NCI-H128 (cell line): Measurements from ENCODE around the gene RNF168.
"Not testable (repeated sequence)": the region's sequence is repeated elsewhere in the genome, so short reads cannot be mapped to it uniquely, and the experiment has no call there.

Experiments used
- DNase-seq: peaks from one replicate; lab custom pipeline; 2025; ENCODE audit not compliant: unreplicated experiment; lab: John Stamatoyannopoulos, UW

The RNF168 gene

GRCh38 chr3:196470182-196470581, 33.4 kb downstream of the RNF168 start:
- not testable (repeated sequence) for DNase-seq

DNA sequence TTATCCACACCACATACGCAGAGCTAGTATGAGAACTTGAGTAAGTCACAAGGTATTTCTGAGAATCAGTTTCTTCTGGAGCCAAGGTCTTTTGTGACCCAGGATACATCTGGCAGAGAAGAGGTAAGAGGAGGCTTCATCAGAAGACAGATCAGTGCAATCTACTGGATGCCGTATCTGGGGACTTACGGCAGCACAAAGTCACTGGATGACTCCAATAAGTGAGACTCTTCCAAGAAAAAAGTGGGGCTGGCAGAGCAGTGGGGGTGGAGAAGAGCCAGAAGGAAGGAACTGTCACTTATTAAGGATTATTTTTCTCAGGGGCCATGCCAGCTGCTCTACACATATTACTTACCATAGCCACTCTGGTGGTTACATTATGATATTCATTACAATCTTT, 39.8 kb downstream of the RNF168 start:
- DNase-seq, result no peak

GRCh38 chr3:196463478-196463756, 40.2 kb downstream of the RNF168 start:
- no peak for DNase-seq

DNA sequence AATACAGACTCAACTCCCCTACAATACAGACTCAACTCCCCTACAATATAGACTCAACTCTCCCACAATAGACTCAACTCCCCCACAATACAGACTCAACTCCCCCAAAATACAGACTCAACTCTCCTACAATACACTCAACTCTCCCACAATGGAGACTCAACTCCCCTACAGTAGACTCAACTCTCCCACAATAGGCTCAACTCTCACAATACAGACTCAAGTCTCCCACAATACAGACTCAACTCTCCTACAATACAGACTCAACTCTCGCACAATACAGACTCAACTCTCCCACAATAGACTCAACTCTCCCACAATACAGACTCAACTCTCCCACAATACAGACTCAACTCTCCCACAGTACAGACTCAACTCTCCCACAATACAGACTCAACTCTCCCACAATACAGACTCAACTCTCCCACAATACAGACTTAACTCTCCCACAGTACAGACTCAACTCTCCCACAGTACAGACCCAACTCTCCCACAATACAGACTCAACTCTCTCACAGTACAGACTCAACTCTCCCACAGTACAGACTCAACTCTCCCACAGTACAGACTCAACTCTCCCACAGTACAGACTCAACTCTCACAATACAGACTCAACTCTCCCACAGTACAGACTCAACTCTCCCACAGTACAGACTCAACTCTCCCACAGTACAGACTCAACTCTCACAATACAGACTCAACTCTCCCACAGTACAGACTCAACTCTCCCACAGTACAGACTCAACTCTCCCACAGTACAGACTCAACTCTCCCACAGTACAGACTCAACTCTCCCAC, 40.7 kb downstream of the RNF168 start:
- DNase-seq, result not testable (repeated sequence)

DNA sequence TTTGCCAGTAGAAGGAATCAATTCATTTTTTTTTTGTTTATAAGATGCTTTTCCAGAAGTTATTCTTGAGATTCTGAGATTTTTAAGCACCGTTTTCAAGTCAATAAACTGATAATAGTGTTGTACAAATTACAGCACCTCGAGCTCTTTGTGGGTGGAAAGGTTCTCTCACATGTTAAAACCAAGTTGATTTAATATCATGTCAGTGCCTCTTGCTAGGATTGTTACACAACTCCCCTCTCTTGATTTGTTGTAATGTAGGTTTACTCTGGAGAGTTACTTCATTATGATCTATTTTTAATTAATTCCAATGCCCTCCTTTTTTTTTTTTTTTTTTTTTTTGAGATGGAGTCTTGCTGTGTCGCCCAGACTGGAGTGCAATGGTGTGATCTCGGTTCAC, 45.5 kb downstream of the RNF168 start:
- DNase-seq, result no peak

GRCh38 chr3:196457470-196457869, 46.1 kb downstream of the RNF168 start:
- not testable (repeated sequence) for DNase-seq

GRCh38 chr3:196454935-196455334, 48.6 kb downstream of the RNF168 start:
- no peak for DNase-seq

- not testable (repeated sequence) for DNase-seq
Observed at GRCh38 chr3:196445391-196445790, 58.2 kb downstream of the RNF168 start.

- no peak for DNase-seq
Observed at GRCh38 chr3:196444500-196444894, 59.1 kb downstream of the RNF168 start.

DNA sequence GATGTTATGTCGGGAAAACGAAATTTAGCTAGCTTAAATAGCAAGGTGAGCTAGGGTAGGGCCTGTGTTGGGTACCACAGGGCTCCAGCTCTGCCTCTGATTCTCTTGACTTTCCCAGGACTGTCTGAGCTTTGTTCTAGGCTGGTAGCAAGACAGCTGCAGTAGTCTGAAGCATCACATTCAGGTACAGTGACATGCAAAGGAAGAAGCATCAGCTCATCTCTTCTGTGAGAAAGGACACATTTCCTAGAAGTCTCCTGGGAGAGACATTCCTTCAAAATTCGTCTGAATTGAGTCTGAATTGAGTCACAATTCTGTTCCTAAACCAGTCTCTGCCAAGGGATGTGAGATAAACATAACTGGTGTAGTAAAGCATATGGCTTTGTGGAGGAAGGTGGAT, 62.9 kb downstream of the RNF168 start:
- DNase-seq, result no peak

DNA sequence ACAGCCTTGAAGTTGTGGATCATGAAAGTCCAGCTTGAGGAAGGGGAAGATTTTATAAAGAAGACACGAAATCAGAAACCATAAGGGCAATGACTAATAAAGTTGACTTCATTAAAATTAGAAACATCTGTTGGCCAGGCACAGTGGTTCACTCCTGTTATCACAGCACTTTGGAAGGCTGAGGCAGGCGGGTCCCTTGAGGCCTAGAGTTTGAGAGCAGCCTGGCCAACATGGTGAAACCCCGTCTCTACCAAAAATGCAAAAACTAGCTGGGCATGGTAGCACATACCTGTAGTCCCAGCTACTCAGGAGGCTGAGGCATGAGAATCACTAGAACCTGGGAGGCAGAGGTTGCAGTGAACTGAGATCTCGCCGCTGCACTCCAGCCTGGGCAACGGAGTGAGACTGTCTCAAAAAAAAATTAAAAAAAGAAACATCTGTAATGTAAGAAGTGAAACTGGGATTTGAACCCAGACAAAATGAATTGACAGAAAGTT, 63.5 kb downstream of the RNF168 start:
- DNase-seq, result no peak

GRCh38 chr3:196432137-196432879, 71.3 kb downstream of the RNF168 start, which contains the start of gene UBXN7:
Gene UBXN7, minus strand, starts transcription at chr3:196432427. Its CDS starts 28 bp downstream, at chr3:196432399.
- DNase-seq, result peak; percentile 91

- DNase-seq, result no peak
Observed at GRCh38 chr3:196431181-196432136, 72.1 kb downstream of the RNF168 start.

DNA sequence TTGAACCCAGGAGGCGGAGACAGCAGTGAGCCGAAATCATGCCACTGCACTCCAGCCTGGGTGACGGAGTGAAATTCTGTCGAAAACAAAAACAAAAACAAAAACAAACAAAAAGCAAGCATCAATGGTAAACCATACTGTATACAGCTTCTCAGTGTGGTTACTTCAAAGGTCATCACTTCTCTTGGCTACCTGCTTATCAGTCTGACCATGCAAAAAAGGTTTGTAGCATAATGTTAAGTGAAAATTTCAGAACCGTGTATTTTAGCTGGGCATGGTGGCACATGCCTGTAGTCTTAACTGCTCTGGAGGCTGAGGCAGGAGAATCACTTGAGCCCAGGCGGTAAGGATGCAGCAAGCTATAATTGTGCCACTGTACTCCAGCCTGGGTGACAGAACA, 75.5 kb downstream of the RNF168 start:
- DNase-seq, result no peak

DNA sequence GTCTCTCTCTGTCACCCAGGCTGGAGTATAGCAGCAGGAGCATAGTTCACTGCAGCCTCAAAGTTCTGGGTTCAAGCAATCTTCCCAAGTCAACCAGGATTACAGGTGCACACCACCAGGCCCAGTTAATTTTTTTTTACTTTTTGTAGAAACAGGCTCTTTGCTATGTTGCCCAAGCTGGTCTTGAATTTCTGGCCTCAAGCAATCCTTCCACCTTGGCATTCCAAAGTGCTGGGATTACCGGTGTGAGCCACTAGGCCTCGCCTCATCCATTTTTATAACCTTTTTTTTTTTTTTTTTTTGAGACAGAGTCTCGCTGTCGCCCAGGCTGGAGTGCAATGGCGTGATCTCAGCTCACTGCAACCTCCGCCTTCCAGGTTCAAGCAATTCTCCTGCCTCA, 79.1 kb downstream of the RNF168 start:
- DNase-seq, result not testable (repeated sequence)

DNA sequence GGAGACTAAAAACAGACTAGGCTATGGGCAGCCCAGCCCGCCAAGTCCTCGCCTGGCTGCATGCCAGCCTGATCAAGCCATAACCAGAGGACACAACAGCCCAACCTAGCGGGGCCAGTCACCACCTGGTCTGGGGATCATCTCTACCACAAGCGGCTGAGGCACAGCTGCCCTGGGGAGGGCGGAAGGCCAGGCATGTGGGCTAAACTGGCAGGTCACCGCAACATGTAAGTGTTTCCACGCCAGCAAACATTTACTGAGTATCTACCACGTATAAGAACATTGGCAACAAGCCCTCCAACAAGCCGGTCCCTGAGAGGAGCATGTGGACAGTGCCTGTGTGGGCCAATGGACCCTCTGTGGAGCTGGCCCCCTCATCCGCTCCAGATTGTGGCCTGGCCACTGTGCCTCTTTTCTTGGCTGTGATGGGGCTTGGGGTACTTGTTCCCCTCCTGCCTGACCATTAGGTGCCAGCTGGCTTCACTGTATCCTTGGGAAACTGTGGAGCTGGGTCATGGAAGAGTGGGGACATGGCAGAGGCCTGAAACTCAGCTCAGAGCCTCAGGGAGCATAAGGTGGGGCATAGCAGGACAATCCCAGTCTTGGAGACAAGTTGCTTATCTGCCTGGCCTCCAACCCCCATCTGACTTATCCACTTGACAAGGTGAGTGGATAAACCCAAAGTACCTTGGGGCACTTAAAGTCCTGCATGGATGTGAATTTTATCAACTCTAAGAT, 80.4 kb downstream of the RNF168 start:
- no peak for DNase-seq

DNA sequence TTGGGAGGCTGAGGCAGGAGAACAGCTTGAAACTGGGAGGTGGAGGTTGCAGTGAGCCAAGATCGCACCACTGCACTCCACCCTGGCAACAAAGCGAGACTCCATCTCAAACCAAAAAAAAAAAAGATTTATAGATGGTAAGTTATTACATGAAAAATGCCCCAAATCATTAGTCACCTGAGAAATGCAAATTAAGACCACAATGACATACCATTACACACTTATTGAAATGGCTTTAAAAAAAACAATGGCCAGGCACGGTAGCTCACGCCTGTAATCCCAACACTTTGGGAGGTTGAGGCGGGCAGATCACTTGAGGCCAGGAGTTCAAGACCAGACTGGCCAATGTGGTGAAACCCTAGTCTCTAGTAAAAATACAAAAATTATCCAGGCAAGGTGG, 81.9 kb downstream of the RNF168 start:
- DNase-seq, result not testable (repeated sequence)

DNA sequence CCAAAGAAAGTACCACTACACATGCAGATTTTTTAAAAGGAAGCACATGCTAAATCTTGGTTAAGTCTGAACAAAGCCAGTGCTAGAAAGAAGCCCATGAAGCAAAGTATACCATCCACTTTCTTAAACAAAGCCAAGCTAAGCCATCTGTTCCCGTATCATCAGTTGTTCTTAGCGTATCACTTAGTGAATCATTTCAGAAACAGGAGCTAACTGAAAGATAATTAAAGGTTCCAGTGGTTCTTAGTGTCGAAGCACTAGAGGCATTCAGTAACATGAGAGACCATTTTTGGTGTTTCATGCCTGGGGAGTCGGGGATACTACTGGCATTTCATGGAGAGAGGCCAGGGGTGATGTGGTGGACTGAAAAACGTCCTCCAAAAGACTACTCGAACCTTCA, 84.2 kb downstream of the RNF168 start:
- DNase-seq, result no peak
